EL (cell line): ENCODE measurements around the gene KRTAP12-3.

Source experiments
- DNase-seq: peaks from one replicate; pipeline ENCODE4 v3.0.0-alpha.2; 2016

The KRTAP12-3 gene

DNA sequence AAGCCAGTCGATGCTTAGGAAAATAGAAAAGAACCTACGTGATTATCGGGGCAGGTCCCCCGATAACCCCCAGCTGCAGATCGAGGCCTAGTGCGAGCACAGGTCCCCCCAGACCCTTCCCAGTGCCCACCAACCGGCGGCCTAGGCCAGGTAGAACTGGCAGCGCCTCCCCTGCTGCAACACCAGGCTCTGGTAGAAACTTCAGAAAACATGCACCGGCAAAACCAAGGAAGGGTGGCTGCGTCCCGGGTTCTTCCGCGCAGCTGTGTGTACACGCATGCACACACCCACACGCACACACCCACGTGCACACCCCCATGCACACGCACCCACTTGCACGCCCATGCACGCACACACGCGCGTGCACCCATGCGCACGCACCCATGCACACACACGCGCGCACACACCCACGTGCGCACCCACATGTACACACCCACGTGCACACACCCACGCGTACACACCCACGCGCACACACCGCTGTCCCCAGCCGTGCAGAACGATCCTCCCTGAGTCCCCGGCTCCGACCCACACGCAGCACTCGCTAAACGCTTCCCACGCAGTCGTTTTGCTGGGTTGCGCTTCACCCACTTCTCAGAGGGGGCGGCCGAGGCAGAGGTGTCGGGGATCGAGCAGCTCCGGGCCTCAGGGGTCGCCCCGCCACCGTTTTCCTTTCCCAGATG is 48.4 kb downstream of the KRTAP12-3 start:
- DNase-seq = no peak

DNA sequence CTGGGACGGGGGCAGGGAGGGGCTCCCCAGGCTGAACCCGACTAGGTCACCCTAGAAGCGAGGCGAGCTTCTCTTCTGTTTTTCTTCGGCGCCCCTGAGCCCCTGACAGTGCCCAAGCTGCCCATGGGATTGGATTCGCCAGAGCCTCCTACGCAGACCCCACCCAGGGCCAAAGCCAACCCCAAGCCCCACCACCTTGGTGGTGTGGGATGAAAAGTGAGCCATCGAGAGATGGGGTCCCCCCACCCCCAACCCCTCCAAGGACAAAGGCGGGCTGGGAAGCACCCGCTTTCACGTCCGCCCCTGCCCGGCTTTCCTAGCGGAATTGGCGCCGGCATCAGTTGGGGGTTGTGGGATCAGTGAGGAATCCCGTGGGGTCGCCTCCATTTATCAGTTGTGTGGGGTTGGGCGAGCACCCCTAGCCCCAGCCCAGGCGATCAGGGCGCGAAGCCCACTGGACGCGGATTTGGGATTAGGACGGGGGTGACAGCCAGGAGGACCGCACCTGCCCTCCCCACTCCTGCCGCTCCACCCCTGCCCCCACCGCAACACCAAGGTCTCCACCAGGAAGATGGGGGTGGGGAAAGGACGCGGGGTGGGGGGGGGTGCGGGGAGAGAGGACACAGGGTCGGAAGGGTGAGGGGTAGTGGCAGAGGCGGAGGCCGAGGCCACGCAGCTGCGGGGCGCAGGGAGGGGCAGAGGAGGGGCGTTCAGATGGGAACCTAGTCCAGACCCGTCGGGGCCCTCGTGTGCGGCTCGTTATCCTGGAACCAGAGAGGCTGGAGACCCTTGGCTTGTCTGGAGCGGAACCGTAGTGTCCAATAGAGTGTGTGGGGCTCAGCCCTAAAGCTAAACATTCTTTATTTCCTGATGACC is 49.2 kb downstream of the KRTAP12-3 start:
- no peak for DNase-seq
